BLaER1 treated with 17β-estradiol and CSF1 and Interleukin-3, amounts not matched to agents 10 nM and 100 nM (cell line): ENCODE results near the gene SCAMP1.
"Not testable (repeated sequence)": the region's sequence is repeated elsewhere in the genome, so short reads cannot be mapped to it uniquely, and the experiment has no call there.

Source experiments
- H3K27ac ChIP-seq, 11 experiments: shearing (Covaris generic); formaldehyde crosslinking; 2 replicates each; pipeline ENCODE4 v1.8.1; 2022
- H3K27me3 ChIP-seq, 11 experiments: shearing (Covaris generic); formaldehyde crosslinking; 2 replicates each; pipeline ENCODE4 v1.8.1; 2022
- H3K36me3 ChIP-seq, 11 experiments: shearing (Covaris generic); formaldehyde crosslinking; 2 replicates each; pipeline ENCODE4 v1.8.1; 2022
- H3K4me1 ChIP-seq, 10 experiments: shearing (Covaris generic); formaldehyde crosslinking; 2 replicates each; pipeline ENCODE4 v1.8.1; 2022
- H3K4me2 ChIP-seq, 11 experiments: shearing (Covaris generic); formaldehyde crosslinking; 2 replicates each; pipeline ENCODE4 v1.8.1; 2022
- H3K4me3 ChIP-seq, 10 experiments: shearing (Covaris generic); formaldehyde crosslinking; 2 replicates each; pipeline ENCODE4 v1.8.1; 2022
- H3K9ac ChIP-seq, 11 experiments: shearing (Covaris generic); formaldehyde crosslinking; 2 replicates each; pipeline ENCODE4 v1.8.1; 2022
- H3K9me3 ChIP-seq, 11 experiments: shearing (Covaris generic); formaldehyde crosslinking; replicated peaks in 1 of 11; 2 replicates each; pipeline ENCODE4 v1.8.1; 2022
- H4K20me1 ChIP-seq, 11 experiments: shearing (Covaris generic); formaldehyde crosslinking; 2 replicates each; pipeline ENCODE4 v1.8.1; 2022
- Cebpa-rat ChIP-seq, 11 experiments: shearing (Covaris generic); IDR thresholded peaks; 2 replicates each; pipeline ENCODE4 v1.8.1; 2022

SCAMP1 gene

DNA sequence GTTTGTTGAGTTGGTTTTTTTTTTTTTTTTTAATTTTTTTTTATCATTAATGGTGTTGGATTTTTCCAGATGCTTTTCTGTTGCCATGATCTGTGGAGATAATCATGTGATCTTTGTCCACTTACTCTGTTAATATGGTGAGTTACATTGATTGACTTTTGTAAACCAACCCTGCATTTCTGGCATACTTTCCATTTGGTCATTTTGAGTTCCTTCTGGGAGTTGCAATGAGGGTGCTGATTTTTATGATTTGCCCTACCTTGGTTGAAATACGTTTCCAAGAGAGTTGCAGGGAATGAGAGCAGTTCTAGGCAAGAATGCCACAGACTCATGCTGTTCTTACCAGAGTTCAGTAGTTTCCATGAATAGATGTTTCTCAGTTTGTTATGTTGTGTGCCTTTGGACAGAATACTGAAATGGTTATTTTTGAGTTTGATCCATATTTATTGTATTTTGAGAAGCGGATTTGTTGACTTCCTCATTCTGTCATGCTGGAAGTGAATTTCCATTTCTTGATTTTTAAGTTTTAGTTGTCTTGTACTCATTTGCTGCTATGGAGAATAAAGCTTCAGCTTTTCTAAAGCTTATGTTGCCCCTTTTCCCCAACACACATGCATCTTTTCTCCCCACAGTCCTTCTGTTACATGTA is 69.0 kb downstream of the SCAMP1 start:
- Histone ChIP-seq H3K4me1 (peaks cover 0 to 7% (median 0%) of the 10 kb centered on the region in 10 experiments; a peak in 2 of 20 replicates), H3K27ac (no peak overlapping the region), H3K9ac (no peak overlapping the region), H3K4me2 (no peak overlapping the region), H3K36me3 (peaks cover 33 to 78% (median 47%) of the 10 kb centered on the region in 11 experiments; a peak in 20 of 22 replicates), H3K27me3 (no peaks in the 10 kb centered on the region), H4K20me1 (no peaks in the 10 kb centered on the region), H3K9me3 (peaks cover 8 to 21% (median 14%) of the 10 kb centered on the region in 11 experiments; a peak in 18 of 22 replicates), H3K4me3 (no peak overlapping the region)
- no peak for TF ChIP-seq Cebpa-rat (IDR thresholded peaks at IDR 0.05)

DNA sequence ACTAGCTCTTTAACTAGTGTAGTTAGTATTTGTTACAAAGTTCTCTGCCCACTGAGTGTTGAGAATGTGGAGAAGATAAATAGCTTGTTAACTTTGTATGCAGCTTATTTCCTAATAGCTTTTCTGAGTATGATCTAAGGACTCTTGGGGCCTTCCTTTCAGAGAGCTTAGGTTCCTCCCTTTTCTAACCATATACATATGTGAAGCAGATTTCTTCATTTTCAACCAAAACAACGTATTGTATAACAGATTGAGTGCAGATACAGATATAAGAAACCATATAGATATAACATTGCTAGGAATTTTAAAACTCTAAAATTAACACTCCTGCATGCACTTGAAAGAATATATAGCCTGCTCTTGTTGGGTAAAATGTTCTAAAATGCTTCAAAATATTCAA is 70.4 kb downstream of the SCAMP1 start:
- Histone ChIP-seq H3K27me3 (no peaks in the 10 kb centered on the region), H3K36me3 (peaks cover 33 to 76% (median 45%) of the 10 kb centered on the region in 11 experiments; a peak in 20 of 22 replicates), H3K9ac (no peak overlapping the region), H3K27ac (no peak overlapping the region), H4K20me1 (no peaks in the 10 kb centered on the region), H3K9me3 (peaks cover 8 to 24% (median 15%) of the 10 kb centered on the region in 11 experiments; a peak in 19 of 22 replicates), H3K4me2 (no peak overlapping the region), H3K4me3 (no peak overlapping the region), H3K4me1 (peaks cover 0 to 5% (median 0%) of the 10 kb centered on the region in 10 experiments; a peak in 1 of 20 replicates)
- no peak for TF ChIP-seq Cebpa-rat (IDR thresholded peaks at IDR 0.05)

DNA sequence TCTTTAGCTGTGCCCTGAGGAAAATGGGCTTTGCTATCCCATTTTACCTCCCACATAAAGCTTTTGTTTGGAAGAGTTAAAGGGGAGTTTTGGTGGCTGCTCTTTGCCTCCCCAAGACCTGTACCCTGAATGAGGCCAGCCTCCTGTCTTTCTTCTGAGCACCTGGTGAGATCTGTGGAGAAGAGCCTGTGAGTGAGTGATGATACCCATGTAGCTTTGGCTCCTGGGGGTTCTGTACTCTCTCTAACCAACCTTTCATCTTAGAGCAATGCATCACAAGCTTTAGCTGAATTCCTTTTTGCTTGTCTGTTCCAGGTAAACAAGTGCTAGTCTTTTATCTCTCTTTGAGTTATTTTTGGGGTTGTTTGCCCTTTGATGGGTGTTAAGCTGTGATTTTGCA is 73.6 kb downstream of the SCAMP1 start:
- no peaks in the 10 kb centered on the region for H3K27me3 ChIP-seq
- H3K36me3 ChIP-seq: peaks cover 16 to 63% (median 32%) of the 10 kb centered on the region in 11 experiments; a peak in 18 of 22 replicates
- no peak overlapping the region for H3K4me3 ChIP-seq
- no peak overlapping the region for H3K9ac ChIP-seq
- no peak overlapping the region for H3K4me2 ChIP-seq
- no peak for TF ChIP-seq Cebpa-rat (IDR thresholded peaks at IDR 0.05)
- peaks cover 0 to 18% (median 7%) of the 10 kb centered on the region in 11 experiments; a peak in 8 of 22 replicates for H3K9me3 ChIP-seq
- H3K27ac ChIP-seq: no peak overlapping the region
- peaks cover 0 to 5% (median 0%) of the 10 kb centered on the region in 10 experiments; a peak in 1 of 20 replicates for H3K4me1 ChIP-seq
- H4K20me1 ChIP-seq: no peaks in the 10 kb centered on the region

DNA sequence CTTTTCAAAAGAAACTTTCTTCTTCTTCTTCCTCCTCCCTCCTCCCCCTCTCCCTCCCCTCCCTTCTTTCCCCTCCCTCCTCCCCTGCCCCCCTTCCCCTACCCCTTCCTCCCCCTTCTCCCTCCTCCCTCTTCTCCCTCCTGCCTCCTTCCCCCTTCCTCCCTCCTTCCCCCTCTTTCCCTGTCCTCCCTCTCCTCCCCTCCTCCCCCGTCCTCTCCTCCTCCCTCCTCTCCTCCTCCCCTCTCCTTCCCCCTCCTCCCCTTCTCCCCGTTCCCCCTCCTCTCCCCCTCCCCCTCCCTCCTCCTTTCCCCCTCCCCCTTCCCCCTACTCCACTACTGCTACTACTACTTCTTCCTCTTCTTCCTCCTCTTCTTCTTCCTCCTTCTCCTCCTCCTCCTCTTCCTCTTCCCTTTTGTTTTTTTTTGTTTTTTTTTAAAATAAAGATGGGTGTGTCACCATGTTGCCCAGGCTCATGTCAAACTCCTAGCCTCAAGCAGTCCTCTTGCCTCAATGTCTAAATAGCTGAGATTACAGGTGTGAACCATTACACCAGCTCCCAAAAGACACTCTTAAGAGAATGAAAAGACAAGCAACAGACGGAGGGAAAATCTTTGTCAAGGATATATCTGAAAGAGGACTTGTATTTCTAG is 87.5 kb downstream of the SCAMP1 start:
- TF ChIP-seq Cebpa-rat (IDR thresholded peaks at IDR 0.05): no peak
- H4K20me1 ChIP-seq: no peaks in the 10 kb centered on the region
- H3K36me3 ChIP-seq: peaks cover 19 to 67% (median 32%) of the 10 kb centered on the region in 11 experiments; a peak in 21 of 22 replicates
- no peak overlapping the region for H3K27ac ChIP-seq
- H3K4me3 ChIP-seq: no peak overlapping the region
- H3K27me3 ChIP-seq: no peaks in the 10 kb centered on the region
- H3K9me3 ChIP-seq: peaks cover 10 to 25% (median 17%) of the 10 kb centered on the region in 11 experiments; a peak in 20 of 22 replicates
- no peak overlapping the region for H3K4me2 ChIP-seq
- H3K4me1 ChIP-seq: no peaks in the 10 kb centered on the region
- no peak overlapping the region for H3K9ac ChIP-seq

DNA sequence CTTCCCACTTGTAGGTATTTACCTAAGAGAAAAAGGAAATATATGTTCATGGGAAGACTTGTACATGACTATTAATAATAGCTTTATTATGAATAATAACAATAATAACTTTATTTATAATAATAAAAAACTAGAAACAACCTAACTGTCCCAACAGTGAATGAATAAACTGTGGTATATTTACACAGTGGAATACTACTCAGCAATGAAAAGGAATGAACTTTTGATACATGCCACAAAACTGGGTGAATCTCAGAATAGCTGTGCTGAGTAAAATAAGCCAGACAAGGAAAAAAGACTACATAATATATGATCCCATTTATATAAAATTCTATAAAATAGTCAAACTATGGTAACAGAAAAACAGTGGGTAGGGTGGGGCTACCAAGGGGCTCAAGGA is 88.7 kb downstream of the SCAMP1 start:
- Histone ChIP-seq H3K4me2 (no peak overlapping the region), H3K9me3 (peaks cover 12 to 19% (median 15%) of the 10 kb centered on the region in 11 experiments; a peak in 20 of 22 replicates), H4K20me1 (no peaks in the 10 kb centered on the region), H3K27me3 (no peaks in the 10 kb centered on the region), H3K27ac (no peak overlapping the region), H3K9ac (no peak overlapping the region), H3K4me1 (no peaks in the 10 kb centered on the region), H3K4me3 (no peak overlapping the region), H3K36me3 (peaks cover 13 to 55% (median 24%) of the 10 kb centered on the region in 11 experiments; a peak in 21 of 22 replicates)
- TF ChIP-seq Cebpa-rat (IDR thresholded peaks at IDR 0.05): no peak

DNA sequence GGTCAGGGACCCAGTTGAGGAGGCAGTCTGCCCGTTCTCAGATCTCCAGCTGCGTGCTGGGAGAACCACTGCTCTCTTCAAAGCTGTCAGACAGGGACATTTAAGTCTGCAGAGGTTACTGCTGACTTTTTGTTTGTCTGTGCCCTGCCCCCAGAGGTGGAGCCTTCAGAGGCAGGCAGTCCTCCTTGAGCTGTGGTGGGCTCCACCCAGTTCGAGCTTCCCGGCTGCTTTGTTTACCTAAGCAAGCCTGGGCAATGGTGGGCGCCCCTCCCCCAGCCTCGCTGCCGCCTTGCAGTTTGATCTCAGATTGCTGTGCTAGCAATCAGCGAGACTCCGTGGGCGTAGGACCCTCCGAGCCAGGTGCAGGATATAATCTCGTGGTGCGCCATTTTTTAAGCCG is 97.1 kb downstream of the SCAMP1 start:
- not testable (repeated sequence) for H3K4me2 ChIP-seq, H4K20me1 ChIP-seq, H3K4me1 ChIP-seq, H3K9ac ChIP-seq, H3K27me3 ChIP-seq, H3K4me3 ChIP-seq, H3K27ac ChIP-seq
- peaks cover 17 to 41% (median 34%) of the 10 kb centered on the region in 11 experiments for H3K36me3 ChIP-seq
- H3K9me3 ChIP-seq: peaks cover 0 to 14% (median 5%) of the 10 kb centered on the region in 11 experiments; a peak in 9 of 22 replicates

DNA sequence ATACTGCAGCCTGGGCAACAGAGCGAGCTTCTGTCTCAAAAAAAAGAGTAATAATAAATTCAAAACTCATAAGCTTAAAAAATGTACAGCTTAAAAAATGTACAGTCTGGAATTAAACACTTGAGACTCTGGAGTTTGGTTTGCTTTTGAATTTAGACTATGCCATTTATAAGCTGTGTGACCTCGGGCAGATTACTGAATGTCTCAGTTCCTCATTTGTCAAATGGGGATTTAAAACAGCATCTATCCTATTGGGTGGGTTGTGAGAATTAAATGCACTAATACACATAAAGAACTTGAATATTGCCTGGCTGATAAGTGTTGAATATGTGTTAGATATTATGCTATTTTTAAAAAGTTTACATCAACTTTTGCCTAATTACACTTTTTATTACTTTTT is 98.4 kb downstream of the SCAMP1 start:
- no peak overlapping the region for H3K9ac ChIP-seq
- H3K9me3 ChIP-seq: peaks cover 0 to 11% (median 5%) of the 10 kb centered on the region in 11 experiments; a peak in 9 of 22 replicates
- no peak overlapping the region for H3K4me3 ChIP-seq
- no peak overlapping the region for H3K27ac ChIP-seq
- peaks cover 21 to 51% (median 38%) of the 10 kb centered on the region in 11 experiments for H3K36me3 ChIP-seq
- TF ChIP-seq Cebpa-rat (IDR thresholded peaks at IDR 0.05): no peak
- H4K20me1 ChIP-seq: no peaks in the 10 kb centered on the region
- H3K27me3 ChIP-seq: no peaks in the 10 kb centered on the region
- no peak overlapping the region for H3K4me2 ChIP-seq
- H3K4me1 ChIP-seq: no peaks in the 10 kb centered on the region

DNA sequence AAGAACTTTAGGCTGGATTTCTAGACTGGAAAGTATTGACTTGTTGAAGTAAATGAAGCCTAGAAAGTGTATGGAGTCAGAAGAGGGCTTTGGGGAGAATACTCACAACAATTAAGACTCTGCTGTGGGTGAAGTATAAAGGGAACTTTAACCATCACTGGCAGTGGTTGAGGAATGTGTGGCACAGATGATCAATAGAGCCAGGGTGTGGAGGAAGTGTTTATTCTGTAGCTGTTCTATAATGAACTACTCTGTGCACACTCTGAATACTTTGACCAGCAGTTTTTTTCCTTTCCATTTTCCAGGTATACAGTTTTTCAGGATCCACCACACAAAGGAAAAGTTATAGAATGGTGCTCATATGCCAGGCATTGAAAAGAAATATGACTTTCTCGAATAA is 106.7 kb downstream of the SCAMP1 start:
- Histone ChIP-seq H3K27ac (no peak overlapping the region), H3K36me3 (peaks cover 17 to 45% (median 32%) of the 10 kb centered on the region in 11 experiments; a peak in 19 of 22 replicates), H3K4me2 (no peak overlapping the region), H3K27me3 (no peaks in the 10 kb centered on the region), H3K4me3 (no peak overlapping the region), H3K9me3 (no peaks in the 10 kb centered on the region), H3K9ac (no peak overlapping the region), H3K4me1 (peaks cover 0 to 6% (median 0%) of the 10 kb centered on the region in 10 experiments; a peak in 2 of 20 replicates), H4K20me1 (no peaks in the 10 kb centered on the region)
- no peak for TF ChIP-seq Cebpa-rat (IDR thresholded peaks at IDR 0.05)

DNA sequence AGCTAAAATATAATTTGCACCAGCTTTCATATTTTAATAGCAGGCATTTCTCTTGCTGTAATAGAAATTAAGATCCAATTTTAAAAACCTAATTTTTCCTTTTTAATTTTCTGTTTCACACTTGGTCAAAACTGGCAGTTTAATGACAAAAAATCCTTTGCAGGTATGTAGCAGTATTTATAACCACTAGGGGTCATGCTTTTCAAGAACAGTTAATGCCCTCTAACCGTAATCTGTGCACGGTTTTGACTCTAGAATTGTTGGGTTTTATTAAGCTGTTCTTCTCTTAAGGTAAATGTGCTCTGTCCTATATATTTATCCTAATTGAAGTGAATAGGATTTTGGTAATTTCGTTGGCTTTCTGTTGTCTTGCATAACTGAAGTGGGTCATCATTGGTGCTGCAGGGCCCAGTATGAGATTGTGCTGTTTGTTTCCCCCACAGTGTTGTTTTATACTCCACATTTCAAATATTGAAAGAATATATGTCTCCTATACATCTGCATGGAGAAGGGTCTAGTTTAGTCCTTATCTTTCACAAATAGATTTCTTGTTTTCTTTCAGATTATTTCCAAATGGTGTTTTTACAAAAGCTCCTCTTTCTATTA is 107.4 kb downstream of the SCAMP1 start:
- no peaks in the 10 kb centered on the region for H4K20me1 ChIP-seq
- no peaks in the 10 kb centered on the region for H3K27me3 ChIP-seq
- peaks cover 13 to 44% (median 29%) of the 10 kb centered on the region in 11 experiments; a peak in 19 of 22 replicates for H3K36me3 ChIP-seq
- peak overlapping the region in 1 of 11 experiments; percentile 13; a peak in 1 of 22 replicates for H3K4me2 ChIP-seq
- no peaks in the 10 kb centered on the region for H3K9me3 ChIP-seq
- no peak overlapping the region for H3K4me3 ChIP-seq
- H3K4me1 ChIP-seq: peaks cover 0 to 13% (median 0%) of the 10 kb centered on the region in 10 experiments; a peak in 3 of 20 replicates
- no peak overlapping the region for H3K27ac ChIP-seq
- TF ChIP-seq Cebpa-rat (IDR thresholded peaks at IDR 0.05): no peak
- no peak overlapping the region for H3K9ac ChIP-seq
